MV-4-11 (cell line): Measurements from ENCODE around the gene SUPT3H.
"Not testable (repeated sequence)": the region's sequence is repeated elsewhere in the genome, so short reads cannot be mapped to it uniquely, and the experiment has no call there.

Experiments
- DNase-seq: peaks from one replicate; lab custom pipeline; 2025; lab: John Stamatoyannopoulos, UW

The SUPT3H gene

GRCh38 chr6:45067446-45067845 is 310.3 kb downstream of the SUPT3H start:
- DNase-seq: not testable (repeated sequence)

DNA sequence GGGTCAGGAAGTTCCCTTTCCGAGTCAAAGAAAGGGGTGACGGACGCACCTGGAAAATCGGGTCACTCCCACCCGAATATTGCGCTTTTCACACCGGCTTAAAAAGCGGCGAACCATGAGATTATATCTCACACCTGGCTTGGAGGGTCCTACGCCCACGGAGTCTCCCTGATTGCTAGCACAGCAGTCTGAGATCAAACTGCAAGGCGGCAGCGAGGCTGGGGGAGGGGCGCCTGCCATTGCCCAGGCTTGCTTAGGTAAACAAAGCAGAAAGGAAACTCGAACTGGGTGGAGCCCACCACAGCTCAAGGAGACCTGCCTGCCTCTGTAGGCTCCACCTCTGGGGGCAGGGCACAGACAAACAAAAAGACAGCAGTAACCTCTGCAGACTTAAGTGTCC is 315.1 kb downstream of the SUPT3H start:
- not testable (repeated sequence) for DNase-seq

DNA sequence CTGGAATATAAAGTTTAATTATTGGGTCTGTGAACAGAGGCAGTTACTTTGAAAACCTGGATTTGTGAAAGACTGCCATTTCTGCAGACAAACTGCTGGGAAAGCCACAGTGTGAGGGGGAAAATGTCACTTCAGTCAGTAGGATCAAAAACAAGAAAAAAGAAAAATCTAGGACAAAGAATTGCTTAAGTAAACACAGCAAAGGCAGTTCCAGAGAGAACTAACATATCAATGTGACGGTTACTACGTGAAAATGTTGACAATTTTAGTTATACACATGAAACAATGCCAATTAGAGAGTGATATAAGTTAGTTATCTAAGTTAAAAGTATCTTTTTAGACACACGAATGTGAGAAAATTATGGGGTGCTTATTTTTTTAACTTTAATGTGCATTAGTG is 320.0 kb downstream of the SUPT3H start:
- no peak for DNase-seq

- DNase-seq: peak; percentile 53
These were observed 323.1 kb downstream of the SUPT3H start for GRCh38 chr6:45054610-45055009.

- no peak for DNase-seq
These were observed 325.4 kb downstream of the SUPT3H start for GRCh38 chr6:45052325-45052724.

GRCh38 chr6:45049188-45049843 is 328.4 kb downstream of the SUPT3H start:
- peak; percentile 85 for DNase-seq

- DNase-seq: no peak
These were observed 330.2 kb downstream of the SUPT3H start for GRCh38 chr6:45047573-45047972.

DNA sequence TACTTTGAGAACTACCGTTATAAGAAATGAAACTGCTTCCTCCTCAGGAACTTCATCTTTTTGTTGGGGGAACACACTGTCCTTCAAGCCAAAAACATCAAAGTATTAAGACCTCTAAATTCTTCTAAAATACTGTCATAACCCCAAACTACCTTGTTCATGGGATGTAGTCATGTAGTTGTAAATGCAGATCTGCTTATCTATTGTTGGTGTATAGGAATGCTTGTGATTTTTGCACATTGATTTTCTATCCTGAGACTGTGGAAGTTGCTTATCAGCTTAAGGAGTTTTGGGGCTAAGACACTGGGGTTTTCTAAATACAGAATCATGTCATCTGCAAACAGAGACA is 332.5 kb downstream of the SUPT3H start:
- no peak for DNase-seq

DNA sequence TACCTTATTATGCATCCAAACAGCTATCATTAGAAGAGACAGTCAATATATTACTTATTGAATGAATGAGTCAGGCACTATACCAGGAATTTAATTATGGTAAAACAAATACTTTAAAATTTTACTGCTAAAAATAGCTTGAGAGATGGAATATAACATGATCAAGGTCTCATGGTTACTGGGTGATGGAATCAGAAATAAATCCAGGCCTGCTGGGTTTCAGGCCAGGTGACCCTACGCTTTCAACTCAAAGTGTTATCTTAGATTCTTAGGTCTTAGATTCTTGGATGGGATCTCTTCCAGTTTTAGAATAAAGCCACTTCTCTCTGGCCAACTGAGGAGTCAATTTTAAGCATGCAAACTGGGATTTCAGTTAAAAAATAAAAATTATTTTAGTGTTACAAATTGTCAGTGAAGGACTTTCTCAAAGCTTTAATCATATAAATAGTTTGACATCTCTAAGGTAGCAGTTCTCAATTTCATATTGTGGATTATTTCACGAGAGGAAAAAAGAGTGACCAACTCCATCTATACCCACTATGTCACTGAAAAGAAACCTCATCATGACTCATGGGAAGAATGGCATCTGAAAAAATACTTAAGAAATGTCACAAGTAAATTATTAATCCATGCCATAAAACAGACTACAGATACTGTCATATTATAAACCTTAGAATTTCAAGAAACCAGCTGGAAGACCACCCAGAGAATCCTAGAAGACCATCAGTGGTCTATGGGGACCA is 333.1 kb downstream of the SUPT3H start:
- DNase-seq: no peak

DNA sequence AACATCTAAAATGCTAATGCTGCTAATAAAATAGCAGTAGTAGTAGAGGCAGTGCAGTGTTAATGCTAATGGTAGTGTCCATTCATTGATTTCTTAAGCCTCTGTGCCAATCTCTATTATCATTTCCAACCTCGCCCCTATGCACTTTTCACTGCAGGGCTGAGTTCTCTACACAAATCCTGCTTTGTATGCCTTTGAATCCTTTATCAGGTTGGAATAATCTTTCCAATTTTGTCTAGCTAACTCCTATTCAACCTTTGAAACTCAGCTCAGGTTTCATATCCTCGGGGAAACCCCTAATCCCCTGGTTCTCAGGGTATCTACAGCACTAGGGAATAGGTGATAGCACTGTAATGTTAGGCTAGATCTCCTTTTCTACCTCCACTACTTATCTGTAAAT is 333.6 kb downstream of the SUPT3H start:
- DNase-seq: no peak

DNA sequence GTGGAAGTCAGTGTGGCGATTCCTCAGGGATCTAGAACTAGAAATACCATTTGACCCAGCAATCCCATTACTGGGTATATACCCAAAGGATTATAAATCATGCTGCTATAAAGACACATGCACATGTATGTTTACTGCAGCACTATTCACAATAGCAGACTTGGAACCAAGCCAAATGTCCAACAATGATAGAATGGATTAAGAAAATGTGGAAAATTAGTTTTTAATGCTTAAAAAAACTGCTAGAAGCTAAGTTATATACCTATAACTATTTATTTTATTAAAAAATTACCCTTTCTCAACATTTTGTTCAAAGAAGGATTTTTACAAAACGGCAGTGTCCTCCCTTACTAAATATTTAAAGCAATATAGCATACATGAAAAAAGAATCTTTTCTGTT is 335.1 kb downstream of the SUPT3H start:
- not testable (repeated sequence) for DNase-seq

- no peak for DNase-seq
These were observed 339.5 kb downstream of the SUPT3H start for GRCh38 chr6:45038226-45038625.

GRCh38 chr6:45036103-45036502 is 341.6 kb downstream of the SUPT3H start:
- no peak for DNase-seq

DNA sequence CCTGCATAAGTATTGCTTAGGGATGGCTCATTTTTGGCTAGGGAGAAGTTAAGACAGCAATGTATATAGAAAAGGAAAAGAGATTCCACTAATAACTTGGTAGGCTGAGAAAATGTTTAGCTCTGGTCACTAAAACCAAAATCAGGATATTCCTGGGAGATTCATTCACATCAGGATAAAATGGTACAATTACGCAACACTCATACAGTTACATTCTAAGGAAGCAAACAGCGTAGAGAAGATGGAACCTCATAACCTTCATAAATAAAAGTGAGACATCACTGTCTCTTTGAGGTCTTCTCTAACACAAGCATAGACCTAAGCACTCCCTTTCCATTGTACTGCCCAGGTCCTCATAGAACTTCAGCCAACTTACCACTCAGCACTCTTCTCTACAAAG is 345.3 kb downstream of the SUPT3H start:
- no peak for DNase-seq

DNA sequence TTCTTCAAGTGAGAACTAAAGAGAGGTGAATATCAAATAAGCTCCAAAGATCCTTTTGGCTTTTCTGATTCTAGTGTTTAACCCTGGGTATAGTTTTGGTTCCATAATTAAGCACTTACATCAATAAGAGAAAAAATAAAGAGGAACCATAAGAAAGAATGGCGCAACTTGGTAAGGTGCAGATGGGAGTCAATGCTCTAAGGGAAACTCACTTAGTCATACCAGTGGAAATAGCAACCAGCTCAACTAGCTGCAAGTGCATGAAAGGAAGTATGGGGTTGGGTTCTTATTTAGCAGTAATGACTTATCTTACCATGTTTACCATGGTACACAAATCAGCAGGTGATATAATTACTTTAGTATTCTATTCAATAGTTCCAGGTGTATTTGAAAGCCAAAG is 346.1 kb downstream of the SUPT3H start:
- DNase-seq: peak; percentile 97

GRCh38 chr6:45027126-45027525 is 350.6 kb downstream of the SUPT3H start:
- peak; percentile 79 for DNase-seq

DNA sequence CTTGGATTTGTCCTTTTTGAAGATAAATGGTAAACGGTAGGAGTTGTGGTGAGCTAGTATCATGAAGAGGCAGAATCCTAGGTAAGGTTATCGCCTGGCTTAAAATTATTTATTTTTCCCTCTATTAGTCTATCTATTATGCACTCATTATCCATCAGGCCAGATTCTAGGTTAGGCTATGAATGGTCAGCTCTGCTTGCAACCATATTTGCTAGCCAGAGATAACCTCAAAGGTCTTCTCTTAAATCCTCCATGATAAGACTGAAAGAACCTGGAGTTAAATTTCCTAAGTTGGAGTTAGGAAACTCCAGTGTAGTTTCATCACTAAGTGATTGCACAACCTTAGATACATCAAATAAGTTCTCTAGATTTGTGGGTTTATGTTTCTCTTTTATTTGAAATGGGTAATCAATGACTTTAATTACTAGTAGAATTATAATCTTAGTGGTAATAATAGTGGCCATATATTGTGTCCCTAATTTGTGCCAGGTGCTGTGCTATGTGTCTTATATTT is 351.7 kb downstream of the SUPT3H start:
- peak; percentile 19 for DNase-seq

DNA sequence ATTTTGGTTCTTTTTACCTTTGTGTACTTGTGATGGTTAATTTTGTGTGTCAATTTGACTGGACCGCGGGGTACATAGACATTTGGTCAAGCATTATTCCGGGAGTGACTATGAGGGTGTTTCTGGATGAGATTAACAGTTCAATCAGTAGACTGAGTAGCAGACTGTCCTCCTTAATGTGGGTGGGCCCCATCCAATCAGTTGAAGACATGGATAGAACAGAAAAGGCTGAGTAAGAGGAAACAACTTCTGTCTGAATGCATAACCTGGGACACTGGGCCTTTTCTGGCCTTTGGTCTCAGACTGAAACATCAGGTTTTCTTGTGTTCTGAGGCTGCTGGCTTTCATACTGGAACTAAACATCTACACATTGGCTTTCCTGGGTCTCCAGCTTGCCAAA is 353.1 kb downstream of the SUPT3H start:
- DNase-seq: no peak

GRCh38 chr6:45021676-45022075 is 356.1 kb downstream of the SUPT3H start:
- peak; percentile 54 for DNase-seq

DNA sequence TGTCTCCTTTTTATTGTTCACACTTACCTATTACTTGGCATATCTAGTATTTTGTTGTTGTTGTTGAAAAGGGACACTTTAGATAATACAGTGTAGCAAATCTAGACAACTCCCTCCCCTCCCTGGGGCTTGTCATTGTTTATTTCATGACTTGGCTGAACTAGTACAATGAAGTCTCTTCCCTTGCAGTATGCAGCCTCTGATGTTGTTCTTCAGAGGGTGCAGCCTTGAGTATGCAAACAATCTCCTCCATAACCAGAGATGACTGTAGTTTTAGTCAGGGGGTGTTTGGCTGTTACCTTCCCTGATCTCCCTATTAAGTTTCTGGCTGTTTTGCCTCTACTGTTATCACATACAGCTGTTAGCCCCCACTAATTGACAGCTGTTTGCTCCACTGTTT is 365.0 kb downstream of the SUPT3H start:
- DNase-seq: no peak

DNA sequence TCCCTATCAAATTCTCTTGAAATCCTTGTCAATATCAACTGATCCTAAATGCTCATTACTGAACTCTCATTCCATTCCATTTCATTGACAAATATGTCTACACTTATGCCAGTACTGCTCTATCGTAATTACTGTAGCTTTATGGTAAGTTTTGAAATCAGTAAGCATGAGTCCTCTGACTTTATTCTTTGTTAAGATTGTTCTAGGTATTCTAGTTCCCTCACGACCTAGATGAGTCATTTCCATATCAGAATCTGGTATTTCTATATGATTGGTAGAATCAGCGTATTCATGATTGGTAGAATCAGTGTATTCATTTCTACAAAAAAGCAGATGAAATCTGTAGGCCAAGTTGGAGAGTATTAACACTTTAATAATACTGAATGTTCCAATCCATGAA is 368.2 kb downstream of the SUPT3H start:
- DNase-seq: no peak

DNA sequence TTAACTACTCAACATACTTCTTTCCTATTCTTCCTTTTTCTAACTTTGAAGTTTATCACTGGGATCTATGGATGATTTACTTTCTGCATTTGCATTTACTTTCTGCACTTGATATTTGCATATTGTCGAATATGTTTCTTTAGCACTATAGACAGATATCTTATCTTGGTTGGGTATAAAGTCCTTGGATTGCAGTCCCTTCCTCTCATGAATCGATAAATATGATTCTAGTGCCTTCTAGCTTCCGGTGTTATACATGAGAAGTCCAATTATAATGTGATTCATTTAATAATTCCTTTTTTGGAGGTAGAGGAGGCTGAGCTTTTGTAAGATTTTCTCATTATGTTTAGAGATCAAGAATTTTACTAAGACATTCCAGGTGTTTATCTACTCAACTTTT is 370.8 kb downstream of the SUPT3H start:
- DNase-seq: no peak

- DNase-seq: no peak
These were observed 373.8 kb downstream of the SUPT3H start for GRCh38 chr6:45003961-45004360.

- DNase-seq: peak; percentile 89
These were observed 374.3 kb downstream of the SUPT3H start for GRCh38 chr6:45003387-45003786.
